ENCODE measurements around the gene ZCCHC10. TPM values are rescaled to one million over a fixed set of nuclear protein-coding genes. Genes with fewer than 3 reads are reported as not detected.

ZCCHC10 gene
- polyA plus RNA-seq, 1 experiment = 21.1 TPM

DNA sequence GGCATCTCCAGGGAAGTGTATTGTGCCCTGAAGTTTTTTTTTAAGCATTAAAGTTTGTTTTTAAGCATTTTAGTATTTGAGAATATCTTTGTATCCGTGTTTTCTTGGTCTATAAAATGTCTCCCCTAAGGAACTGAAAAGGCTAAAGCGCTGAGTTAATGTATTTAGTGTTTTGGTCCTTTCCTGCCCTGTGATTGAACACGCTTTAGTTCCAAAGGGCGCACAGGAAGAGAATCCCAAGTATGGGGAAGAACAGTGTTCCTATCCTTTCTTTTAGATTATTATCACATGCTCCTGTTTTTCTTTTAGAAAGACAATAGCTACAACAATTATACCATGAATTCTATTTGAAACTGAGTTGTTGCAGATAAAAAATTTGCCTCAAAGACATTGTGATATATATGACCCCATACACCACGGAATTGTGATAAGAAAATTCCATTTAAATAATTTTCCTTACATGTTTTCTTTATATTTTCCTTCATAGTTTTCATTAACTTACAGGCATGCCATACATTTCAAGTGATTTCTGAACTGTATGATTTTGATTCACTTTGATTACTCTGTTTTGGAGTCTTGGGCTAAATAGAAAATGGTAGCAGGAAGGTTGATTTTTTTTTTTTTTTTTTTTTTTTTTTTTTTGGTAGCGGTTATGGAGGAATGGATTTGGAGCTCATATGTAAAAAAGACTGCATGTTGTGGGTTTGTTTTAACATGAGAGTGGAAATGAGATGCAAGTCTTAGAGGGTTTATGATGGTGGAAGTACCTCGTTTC, 28.5 kb upstream of the ZCCHC10 start:
- Histone ChIP-seq H3K27me3 (ENCODE audit: control insufficient read depth, insufficient read depth, low read length) (no peaks in the 10 kb centered on the region), H3K4me3 (ENCODE audit: low read depth, low read length) (no peak overlapping the region), H3K36me3 (ENCODE audit: control insufficient read depth, insufficient read depth, low read length) (no peaks in the 10 kb centered on the region)
- CTCF ChIA-PET = interaction anchor here (1.0 kb wide), 1 partner anchor 941 kb away, joined by 3 read pairs; no protein-coding TSS in a partner anchor
- DNase-seq (ENCODE audit: low read depth) = no peak
- TF ChIP-seq, protein P1, sequence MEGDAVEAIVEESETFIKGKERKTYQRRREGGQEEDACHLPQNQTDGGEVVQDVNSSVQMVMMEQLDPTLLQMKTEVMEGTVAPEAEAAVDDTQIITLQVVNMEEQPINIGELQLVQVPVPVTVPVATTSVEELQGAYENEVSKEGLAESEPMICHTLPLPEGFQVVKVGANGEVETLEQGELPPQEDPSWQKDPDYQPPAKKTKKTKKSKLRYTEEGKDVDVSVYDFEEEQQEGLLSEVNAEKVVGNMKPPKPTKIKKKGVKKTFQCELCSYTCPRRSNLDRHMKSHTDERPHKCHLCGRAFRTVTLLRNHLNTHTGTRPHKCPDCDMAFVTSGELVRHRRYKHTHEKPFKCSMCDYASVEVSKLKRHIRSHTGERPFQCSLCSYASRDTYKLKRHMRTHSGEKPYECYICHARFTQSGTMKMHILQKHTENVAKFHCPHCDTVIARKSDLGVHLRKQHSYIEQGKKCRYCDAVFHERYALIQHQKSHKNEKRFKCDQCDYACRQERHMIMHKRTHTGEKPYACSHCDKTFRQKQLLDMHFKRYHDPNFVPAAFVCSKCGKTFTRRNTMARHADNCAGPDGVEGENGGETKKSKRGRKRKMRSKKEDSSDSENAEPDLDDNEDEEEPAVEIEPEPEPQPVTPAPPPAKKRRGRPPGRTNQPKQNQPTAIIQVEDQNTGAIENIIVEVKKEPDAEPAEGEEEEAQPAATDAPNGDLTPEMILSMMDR (IDR thresholded peaks at IDR 0.05; ENCODE audit: insufficient read depth, low read depth, low read length) = no peak
- POLR2A ChIA-PET = no interaction called here

DNA sequence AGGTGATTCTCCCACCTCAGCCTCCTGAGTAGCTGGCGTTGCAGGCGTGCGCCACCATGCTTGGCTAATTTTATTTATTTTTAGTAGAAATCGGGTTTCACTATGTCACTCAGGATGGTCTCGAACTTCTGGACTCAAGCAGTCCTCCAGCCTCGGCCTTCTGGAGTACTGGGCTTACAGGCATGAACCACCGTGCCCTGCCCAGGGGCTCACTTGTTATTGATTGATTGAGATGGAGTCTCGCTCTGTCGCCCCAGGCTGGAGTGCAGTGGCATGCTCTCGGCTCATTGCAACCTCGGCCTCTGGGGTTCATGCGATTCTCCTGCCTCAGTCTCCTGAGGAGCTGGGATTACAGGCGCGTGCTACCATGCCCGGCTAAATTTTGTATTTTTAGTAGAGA, 27.1 kb upstream of the ZCCHC10 start:
- H3K4me3 ChIP-seq (ENCODE audit: low read depth, low read length) = peak overlapping the region; percentile 84
- POLR2A ChIA-PET = no interaction called here
- H3K27me3 ChIP-seq (ENCODE audit: control insufficient read depth, insufficient read depth, low read length) = no peaks in the 10 kb centered on the region
- TF ChIP-seq, protein P1 (IDR thresholded peaks at IDR 0.05; ENCODE audit: insufficient read depth, low read depth, low read length) = no peak
- CTCF ChIA-PET = no interaction called here
- no peak for DNase-seq (ENCODE audit: low read depth)
- H3K36me3 ChIP-seq (ENCODE audit: control insufficient read depth, insufficient read depth, low read length) = no peaks in the 10 kb centered on the region

DNA sequence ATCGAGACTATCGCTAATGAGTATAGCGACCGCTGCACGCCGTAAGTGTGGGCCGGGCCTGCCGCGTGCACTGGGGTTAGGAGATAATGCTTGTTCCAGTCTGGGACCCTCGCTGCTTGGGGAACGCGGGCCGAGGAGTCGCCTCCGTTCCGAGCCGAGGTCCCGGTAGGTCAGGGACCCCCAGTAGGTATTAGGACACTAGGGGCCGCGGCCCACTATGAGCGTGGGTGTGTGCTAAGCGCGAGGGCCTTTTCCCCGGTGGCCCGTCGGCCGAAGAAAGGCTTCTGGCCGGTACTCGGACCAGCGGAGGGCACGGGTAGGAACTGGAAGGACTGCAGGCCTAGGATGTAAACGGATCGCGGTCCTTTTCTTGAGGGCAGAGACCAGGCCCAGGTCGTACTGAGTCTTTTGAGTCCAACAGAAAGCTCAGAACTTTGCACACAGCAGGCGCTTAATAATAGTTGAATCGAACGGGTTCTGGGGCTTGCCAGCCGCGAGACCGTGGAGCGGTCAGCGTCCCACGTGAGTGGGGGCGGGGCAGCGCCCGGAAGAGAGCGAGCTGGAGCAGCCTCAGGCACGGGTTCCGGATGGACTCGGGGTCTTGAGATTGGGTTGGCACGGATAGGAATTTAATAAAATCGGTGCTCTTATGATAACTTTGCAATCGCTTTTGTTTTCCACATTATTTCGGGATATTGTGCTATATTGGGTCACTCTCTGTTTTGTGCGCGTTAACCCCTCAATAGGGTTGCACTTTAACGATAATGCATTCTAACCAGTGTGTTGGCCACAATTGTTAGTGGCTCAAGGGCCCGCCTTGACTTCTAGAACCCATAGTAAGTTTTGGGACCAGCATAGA, 26.2 kb upstream of the ZCCHC10 start:
- CTCF ChIA-PET = interaction anchor here (1.2 kb wide), 1 partner anchor 175 kb away, joined by 3 read pairs; no protein-coding TSS in a partner anchor
- TF ChIP-seq, protein P1 (IDR thresholded peaks at IDR 0.05; ENCODE audit: insufficient read depth, low read depth, low read length) = no peak
- Histone ChIP-seq H3K27me3 (ENCODE audit: control insufficient read depth, insufficient read depth, low read length) (no peaks in the 10 kb centered on the region), H3K4me3 (ENCODE audit: low read depth, low read length) (peak overlapping the region; percentile 84), H3K36me3 (ENCODE audit: control insufficient read depth, insufficient read depth, low read length) (no peaks in the 10 kb centered on the region)
- POLR2A ChIA-PET = interaction anchor here (0.6 to 1.2 kb wide), 2 partner anchors 23 to 91 kb away, joined by 3 to 4 read pairs; no protein-coding TSS in a partner anchor
- DNase-seq (ENCODE audit: low read depth) = no peak

DNA sequence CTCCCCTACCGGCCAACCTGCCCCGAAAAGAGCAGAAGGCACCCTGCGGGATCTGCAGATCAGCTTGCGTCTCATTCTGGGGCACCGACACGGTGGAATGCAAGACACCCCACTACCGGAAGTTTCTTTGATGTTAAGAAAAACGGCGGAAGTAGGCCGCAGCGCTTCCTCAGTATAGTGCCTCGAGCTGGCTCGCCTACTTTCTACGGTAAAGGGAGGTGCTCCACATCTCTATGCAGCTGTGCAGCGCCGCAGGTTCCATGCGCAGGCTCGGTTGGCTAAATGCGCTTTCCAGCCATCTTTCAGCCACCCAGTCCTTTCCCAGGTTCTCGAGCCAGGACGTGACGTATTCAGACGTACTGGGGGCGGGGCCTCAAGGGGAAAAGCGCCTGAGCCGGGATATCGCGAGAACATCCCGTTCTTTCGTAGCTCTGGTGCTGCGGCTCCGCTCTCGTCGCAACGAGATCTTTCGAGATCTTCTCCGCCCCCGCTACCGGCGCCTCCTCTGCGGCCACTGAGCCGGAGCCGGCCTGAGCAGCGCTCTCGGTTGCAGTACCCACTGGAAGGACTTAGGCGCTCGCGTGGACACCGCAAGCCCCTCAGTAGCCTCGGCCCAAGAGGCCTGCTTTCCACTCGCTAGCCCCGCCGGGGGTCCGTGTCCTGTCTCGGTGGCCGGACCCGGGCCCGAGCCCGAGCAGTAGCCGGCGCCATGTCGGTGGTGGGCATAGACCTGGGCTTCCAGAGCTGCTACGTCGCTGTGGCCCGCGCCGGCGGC, 25.4 kb upstream of the ZCCHC10 start, which contains the start of gene HSPA4:
TSS of gene HSPA4 (plus strand) at position 472 of the 775 bp plus-strand sequence. CDS start at position 710, 238 bp downstream.
- CTCF ChIA-PET = interaction anchor here (0.9 to 1.2 kb wide), 2 partner anchors 169 to 174 kb away, joined by 3 read pairs; no protein-coding TSS in a partner anchor
- H3K36me3 ChIP-seq (ENCODE audit: control insufficient read depth, insufficient read depth, low read length) = no peaks in the 10 kb centered on the region
- no peaks in the 10 kb centered on the region for H3K27me3 ChIP-seq (ENCODE audit: control insufficient read depth, insufficient read depth, low read length)
- peak; percentile 90 for DNase-seq (ENCODE audit: low read depth)
- H3K4me3 ChIP-seq (ENCODE audit: low read depth, low read length) = peak within 1 kb of the TSS; percentile 84
- POLR2A ChIA-PET = interaction anchor here (0.6 to 1.2 kb wide), 2 partner anchors 24 to 90 kb away, joined by 3 to 4 read pairs; no protein-coding TSS in a partner anchor
- TF ChIP-seq, protein P1 (IDR thresholded peaks at IDR 0.05; ENCODE audit: insufficient read depth, low read depth, low read length) = no peak

Data from BJ (cell line).